GM19099 (cell line): Measurements from ENCODE around the gene RNF39.

Source experiments
- POLR2A ChIP-seq: IDR thresholded peaks from 3 replicates; pipeline ENCODE4 v1.6.1; 2011; ENCODE audit warnings: low read depth; ENCODE audit not compliant: insufficient read length; ENCODE audit errors: extremely low read depth

RNF39 gene

GRCh38 chr6:30101444-30102413 is 26.2 kb upstream of the RNF39 start:
- no peak for TF ChIP-seq POLR2A

GRCh38 chr6:30100585-30101443 is 25.2 kb upstream of the RNF39 start:
- TF ChIP-seq POLR2A: no peak

GRCh38 chr6:30100154-30100553 is 24.6 kb upstream of the RNF39 start:
- no peak for TF ChIP-seq POLR2A

- no peak for TF ChIP-seq POLR2A
These were observed 22.6 kb upstream of the RNF39 start for GRCh38 chr6:30097902-30098768.

GRCh38 chr6:30096829-30097228 is 21.3 kb upstream of the RNF39 start:
- no peak for TF ChIP-seq POLR2A

GRCh38 chr6:30093951-30094661 is 18.5 kb upstream of the RNF39 start:
- no peak for TF ChIP-seq POLR2A

- no peak for TF ChIP-seq POLR2A
These were observed 17.4 kb upstream of the RNF39 start for GRCh38 chr6:30092852-30093543.

- TF ChIP-seq POLR2A: no peak
These were observed 16.2 kb upstream of the RNF39 start for GRCh38 chr6:30091577-30092381.

GRCh38 chr6:30087876-30088275 is 12.3 kb upstream of the RNF39 start:
- TF ChIP-seq POLR2A: no peak

GRCh38 chr6:30077218-30077617 is 1.6 kb upstream of the RNF39 start:
- TF ChIP-seq POLR2A: no peak

- TF ChIP-seq POLR2A: no peak
These were observed 492 bp upstream of the RNF39 start for GRCh38 chr6:30075790-30076732.
